NCI-H2081 (cell line): Measurements from ENCODE around the gene LEKR1.

Experiments used
- DNase-seq, 2 experiments: peaks; one replicate each; lab custom pipeline; 2025; lab: John Stamatoyannopoulos, UW

Gene LEKR1

GRCh38 chr3:157082305-157082982 lies 256.3 kb downstream of the LEKR1 start:
- no peak for DNase-seq

- no peak for DNase-seq
Observed at GRCh38 chr3:157083824-157084223, 257.7 kb downstream of the LEKR1 start.

GRCh38 chr3:157086060-157086750 lies 260.1 kb downstream of the LEKR1 start:
- DNase-seq, result no peak

- no peak for DNase-seq
Observed at GRCh38 chr3:157086775-157087174, 260.6 kb downstream of the LEKR1 start.

GRCh38 chr3:157087373-157087772 lies 261.2 kb downstream of the LEKR1 start:
- DNase-seq, result no peak

DNA sequence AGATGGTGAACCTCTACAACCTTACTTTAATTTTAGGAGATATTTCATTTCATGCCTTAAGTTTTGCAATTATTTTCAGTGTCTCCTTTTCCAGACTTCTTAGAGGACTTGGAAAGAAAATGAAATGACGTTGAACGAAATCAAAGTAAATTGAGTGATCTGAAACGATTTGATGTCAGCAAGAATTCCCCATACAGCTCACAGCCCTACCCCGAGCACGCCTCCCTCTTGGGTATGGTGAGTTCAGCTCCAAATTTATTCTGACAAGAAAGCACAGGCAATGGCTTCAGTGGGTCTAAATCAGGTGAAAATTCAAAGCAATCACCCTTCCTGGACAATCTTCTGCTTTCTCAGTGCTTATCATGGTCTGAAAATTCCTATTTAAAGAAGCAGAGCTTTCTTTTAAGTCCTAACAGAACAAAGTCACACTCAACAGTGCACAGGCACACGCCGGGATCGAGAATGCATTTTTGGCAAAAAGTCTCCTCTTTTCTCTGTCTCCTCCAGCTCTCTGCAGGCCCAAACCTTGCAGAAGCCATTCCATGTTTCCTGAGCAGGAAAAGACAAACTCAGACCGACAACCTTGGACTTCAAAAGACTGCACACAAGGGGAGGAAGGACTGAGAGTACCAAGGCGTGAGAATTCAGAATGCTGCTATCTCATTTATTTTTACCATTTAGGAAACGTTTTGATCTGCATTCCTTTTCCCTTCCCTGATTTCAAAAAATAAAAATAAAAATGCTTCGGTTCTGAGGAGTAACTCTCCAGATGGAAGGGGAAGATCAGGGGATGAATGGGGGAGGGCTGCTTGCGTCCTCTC lies 261.8 kb downstream of the LEKR1 start:
- DNase-seq, result no peak

GRCh38 chr3:157088601-157089454 lies 262.7 kb downstream of the LEKR1 start:
- DNase-seq, result no peak

GRCh38 chr3:157089455-157090221 lies 263.5 kb downstream of the LEKR1 start:
- DNase-seq, result no peak

DNA sequence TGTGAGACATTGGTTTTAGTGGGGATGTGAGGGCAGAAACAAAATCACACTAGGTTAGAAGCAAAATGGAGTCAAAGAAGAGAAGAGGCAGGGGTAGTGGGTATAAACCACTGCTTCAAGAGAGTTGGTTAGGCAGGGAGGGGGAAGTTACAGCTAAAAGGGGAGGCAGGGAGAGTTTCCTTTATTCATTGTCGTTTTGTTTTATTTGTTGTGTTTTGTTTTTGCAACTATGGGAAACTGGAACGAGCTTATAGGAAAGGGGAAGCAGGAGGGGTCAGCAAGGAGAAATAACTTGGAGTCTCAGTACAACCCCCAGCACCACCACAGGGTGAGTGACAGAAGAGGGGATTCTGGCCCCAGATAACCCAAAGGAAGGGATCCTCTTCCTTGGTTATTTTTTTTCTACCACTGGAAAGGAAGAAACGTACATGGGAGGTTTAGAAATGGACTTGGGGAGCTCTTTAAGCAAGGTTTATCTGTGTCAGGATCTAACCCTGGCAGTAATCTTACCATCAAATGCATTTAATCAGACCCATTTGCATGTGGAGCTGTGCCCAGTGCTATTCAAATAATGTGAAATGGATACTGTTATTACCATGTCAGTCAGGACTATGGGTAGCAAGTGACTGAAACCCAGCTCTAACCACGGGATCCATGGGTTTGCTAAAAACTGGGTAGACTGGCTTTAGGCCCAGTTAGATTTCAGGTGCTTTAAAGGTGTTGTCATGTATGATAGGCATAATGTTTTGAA lies 265.1 kb downstream of the LEKR1 start:
- no peak for DNase-seq

- DNase-seq, result no peak
Observed at GRCh38 chr3:157092230-157092629, 266.1 kb downstream of the LEKR1 start.

DNA sequence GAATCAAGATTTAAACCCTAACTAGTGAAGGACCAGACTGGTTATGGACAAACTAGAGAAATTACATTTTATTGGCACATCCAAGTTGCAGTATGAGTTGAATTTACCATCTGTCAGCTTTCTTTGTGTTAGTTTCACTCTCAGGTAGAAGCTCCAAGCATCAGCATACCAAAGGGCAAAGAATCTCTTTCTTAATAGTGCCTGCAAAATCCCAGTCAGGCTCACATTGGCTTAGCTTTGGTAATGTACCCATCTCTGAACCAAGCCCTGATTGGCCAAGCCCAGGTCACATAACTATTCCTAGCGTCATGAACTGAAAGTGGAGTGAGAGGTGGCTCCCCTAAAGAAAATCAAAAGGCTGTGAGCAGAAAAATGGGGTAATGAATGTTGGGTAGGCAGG lies 266.9 kb downstream of the LEKR1 start:
- no peak for DNase-seq

- no peak for DNase-seq
Observed at GRCh38 chr3:157094301-157094700, 268.1 kb downstream of the LEKR1 start.

DNA sequence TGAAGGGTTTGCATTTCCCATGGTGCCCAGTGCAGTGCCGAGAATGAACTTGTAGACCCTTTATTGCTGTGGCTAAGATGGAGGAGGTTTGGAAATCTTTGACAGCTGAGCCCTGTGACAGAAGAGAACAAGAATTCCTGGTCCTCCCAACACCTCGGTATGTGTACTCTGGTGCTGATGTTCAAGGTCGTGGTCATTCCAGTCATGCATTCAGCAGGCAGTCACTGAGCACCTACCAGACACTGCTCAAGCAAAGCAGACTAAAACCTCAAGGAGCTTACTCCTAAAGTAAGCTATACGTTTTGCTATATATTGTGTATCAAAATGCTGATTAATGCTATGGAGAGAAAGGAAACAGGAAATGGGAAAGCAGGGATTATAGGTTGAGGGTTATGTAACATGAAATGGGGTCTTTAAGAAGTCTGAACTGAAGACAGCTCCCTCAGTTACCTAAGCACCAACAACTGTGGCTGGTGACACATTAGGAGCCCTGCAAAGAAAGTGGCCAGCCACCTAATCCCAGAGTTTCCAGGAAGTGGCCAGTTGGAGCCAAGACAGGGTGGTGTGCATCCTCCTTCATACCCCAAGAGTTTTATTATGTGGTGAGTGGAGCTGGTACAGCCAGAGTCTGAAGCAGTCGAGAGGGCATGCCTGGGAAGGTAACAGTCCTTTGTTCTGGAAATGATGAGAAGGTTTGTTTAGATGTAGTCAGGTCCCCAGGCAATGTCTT lies 268.8 kb downstream of the LEKR1 start:
- DNase-seq, result no peak
